Effector memory CD4-positive, alpha-beta T cell (primary cell): ENCODE data around the gene CEP97.

Experiments used
- DNase-seq, 3 donors: peaks; one replicate each; pipeline ENCODE4 v3.0.0-alpha.2; 2020
- H3K27ac ChIP-seq: 2 replicates; pipeline ENCODE4 v1.7.0; 2013; ENCODE audit warnings: mild to moderate bottlenecking, low read length, moderate library complexity; ENCODE audit not compliant: insufficient read depth, poor library complexity, severe bottlenecking
- H3K27me3 ChIP-seq: replicated peaks from 2 replicates; pipeline ENCODE4 v1.7.0; 2013; ENCODE audit warnings: mild to moderate bottlenecking, low read length; ENCODE audit not compliant: insufficient read depth, control insufficient read depth, poor library complexity, severe bottlenecking
- H3K36me3 ChIP-seq: 2 replicates; pipeline ENCODE4 v1.7.0; 2013; ENCODE audit warnings: mild to moderate bottlenecking, low read length, moderate library complexity; ENCODE audit not compliant: control insufficient read depth, insufficient read depth
- H3K4me1 ChIP-seq: 2 replicates; pipeline ENCODE4 v1.7.0; 2013; ENCODE audit warnings: low read length, mild to moderate bottlenecking; ENCODE audit not compliant: control insufficient read depth, insufficient read depth, poor library complexity, severe bottlenecking
- H3K4me3 ChIP-seq: 2 replicates; pipeline ENCODE4 v1.7.0; 2013; ENCODE audit warnings: low read length, low read depth, mild to moderate bottlenecking; ENCODE audit not compliant: insufficient read depth, poor library complexity, severe bottlenecking
- H3K9me3 ChIP-seq: 2 replicates; pipeline ENCODE4 v1.7.0; 2013; ENCODE audit warnings: mild to moderate bottlenecking, low read length, moderate library complexity; ENCODE audit not compliant: control insufficient read depth

Gene CEP97

GRCh38 chr3:101796077-101796680, 71.8 kb downstream of the CEP97 start:
- Histone ChIP-seq H3K27ac (no peak overlapping the region), H3K4me1 (peaks cover 7% of the 10 kb centered on the region), H3K4me3 (no peak overlapping the region), H3K27me3 (no peaks in the 10 kb centered on the region), H3K36me3 (peaks cover 23% of the 10 kb centered on the region), H3K9me3 (no peaks in the 10 kb centered on the region)
- no peak for DNase-seq

GRCh38 chr3:101801174-101801573, 76.8 kb downstream of the CEP97 start:
- no peak overlapping the region for H3K27ac ChIP-seq
- H3K4me1 ChIP-seq, result peaks cover 7% of the 10 kb centered on the region
- no peak for DNase-seq
- H3K9me3 ChIP-seq, result no peaks in the 10 kb centered on the region
- no peaks in the 10 kb centered on the region for H3K27me3 ChIP-seq
- H3K4me3 ChIP-seq, result no peak overlapping the region
- peaks cover 34% of the 10 kb centered on the region for H3K36me3 ChIP-seq

GRCh38 chr3:101802179-101802578, 77.8 kb downstream of the CEP97 start:
- Histone ChIP-seq H3K4me1 (peaks cover 3% of the 10 kb centered on the region), H3K27ac (no peak overlapping the region), H3K4me3 (no peak overlapping the region), H3K9me3 (no peaks in the 10 kb centered on the region), H3K36me3 (peaks cover 31% of the 10 kb centered on the region), H3K27me3 (no peaks in the 10 kb centered on the region)
- DNase-seq, result no peak

GRCh38 chr3:101803173-101803782, 78.9 kb downstream of the CEP97 start:
- peaks cover 31% of the 10 kb centered on the region for H3K36me3 ChIP-seq
- H3K4me3 ChIP-seq, result no peak overlapping the region
- H3K4me1 ChIP-seq, result peaks cover 3% of the 10 kb centered on the region
- no peaks in the 10 kb centered on the region for H3K9me3 ChIP-seq
- no peaks in the 10 kb centered on the region for H3K27me3 ChIP-seq
- no peak overlapping the region for H3K27ac ChIP-seq
- peak in 2 of 3 donors; percentile 9 to 47 for DNase-seq

- no peak for DNase-seq
- Histone ChIP-seq H3K4me3 (no peak overlapping the region), H3K27ac (no peak overlapping the region), H3K27me3 (no peaks in the 10 kb centered on the region), H3K4me1 (peaks cover 3% of the 10 kb centered on the region), H3K36me3 (peaks cover 31% of the 10 kb centered on the region), H3K9me3 (no peaks in the 10 kb centered on the region)
Observed at GRCh38 chr3:101803939-101804338, 79.5 kb downstream of the CEP97 start.

- Histone ChIP-seq H3K4me1 (peaks cover 3% of the 10 kb centered on the region), H3K36me3 (peaks cover 17% of the 10 kb centered on the region), H3K9me3 (no peaks in the 10 kb centered on the region), H3K27ac (no peak overlapping the region), H3K4me3 (no peak overlapping the region), H3K27me3 (no peaks in the 10 kb centered on the region)
- no peak for DNase-seq
Observed at GRCh38 chr3:101806491-101806890, 82.1 kb downstream of the CEP97 start.

GRCh38 chr3:101807888-101808287, 83.5 kb downstream of the CEP97 start:
- Histone ChIP-seq H3K36me3 (peaks cover 8% of the 10 kb centered on the region), H3K4me1 (peaks cover 3% of the 10 kb centered on the region), H3K9me3 (no peaks in the 10 kb centered on the region), H3K27ac (no peak overlapping the region), H3K4me3 (no peak overlapping the region), H3K27me3 (no peaks in the 10 kb centered on the region)
- no peak for DNase-seq

- Histone ChIP-seq H3K9me3 (no peaks in the 10 kb centered on the region), H3K27me3 (no peaks in the 10 kb centered on the region), H3K4me3 (no peak overlapping the region), H3K27ac (no peak overlapping the region), H3K4me1 (peaks cover 3% of the 10 kb centered on the region), H3K36me3 (peaks cover 2% of the 10 kb centered on the region)
- peak in 1 of 3 donors; percentile 18 for DNase-seq
Observed at GRCh38 chr3:101809178-101810021, 85.0 kb downstream of the CEP97 start.

GRCh38 chr3:101810022-101810418, 85.6 kb downstream of the CEP97 start:
- no peak overlapping the region for H3K4me3 ChIP-seq
- H3K4me1 ChIP-seq, result peaks cover 3% of the 10 kb centered on the region
- H3K27me3 ChIP-seq, result no peaks in the 10 kb centered on the region
- no peak for DNase-seq
- H3K9me3 ChIP-seq, result no peaks in the 10 kb centered on the region
- H3K27ac ChIP-seq, result no peak overlapping the region
- no peaks in the 10 kb centered on the region for H3K36me3 ChIP-seq

- no peaks in the 10 kb centered on the region for H3K27me3 ChIP-seq
- H3K4me1 ChIP-seq, result peaks cover 3% of the 10 kb centered on the region
- H3K27ac ChIP-seq, result no peak overlapping the region
- H3K4me3 ChIP-seq, result no peak overlapping the region
- H3K36me3 ChIP-seq, result peaks cover 1% of the 10 kb centered on the region
- no peaks in the 10 kb centered on the region for H3K9me3 ChIP-seq
- no peak for DNase-seq
Observed at GRCh38 chr3:101811875-101812274, 87.5 kb downstream of the CEP97 start.
